ENCODE measurements around the gene PIK3AP1. TPM values are rescaled to one million over a fixed set of nuclear protein-coding genes. Genes with fewer than 3 reads are reported as not detected.

The PIK3AP1 gene
- total RNA-seq, 6 experiments from 2014 or later, result 36.2 to 197 (median 141) TPM

DNA sequence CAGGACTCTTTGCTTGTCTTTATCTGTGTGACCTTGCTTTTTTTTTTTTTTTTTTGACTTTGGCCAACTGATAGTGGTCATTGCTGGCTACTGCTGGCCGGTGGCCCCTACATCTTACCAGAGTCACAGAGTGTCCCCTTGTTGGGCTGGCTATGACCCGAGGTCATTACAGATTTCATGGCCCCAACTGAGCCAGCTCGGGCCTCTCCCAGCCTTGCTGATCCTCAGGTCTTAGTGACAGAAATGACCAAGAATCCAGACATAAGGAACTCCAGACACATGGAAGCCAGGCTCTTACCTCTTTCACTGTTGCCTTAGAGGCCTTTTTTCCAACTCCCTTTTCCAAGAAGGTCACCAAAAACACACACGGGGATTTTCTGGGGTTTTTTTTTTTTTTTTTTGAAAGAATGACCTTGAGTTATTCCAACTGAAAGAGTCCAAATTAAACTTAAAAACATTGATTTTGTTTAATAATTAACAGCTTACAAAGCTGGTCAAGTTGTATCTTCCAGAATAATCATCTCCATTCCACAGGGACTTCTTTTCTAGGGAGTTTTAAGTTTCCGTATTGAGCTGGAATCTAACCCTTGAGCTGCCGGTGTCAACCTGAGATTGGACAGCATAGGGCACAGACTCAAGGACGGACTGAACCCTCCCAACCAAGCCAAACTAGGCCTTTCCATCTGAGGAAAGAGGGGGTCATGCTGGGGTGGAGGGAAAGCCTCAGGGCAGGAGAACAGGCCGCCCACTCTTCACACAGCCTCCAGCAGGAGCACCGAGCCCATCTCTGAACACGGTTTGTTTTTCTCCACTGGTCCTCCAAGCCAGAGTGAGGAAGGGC lies 43.8 kb downstream of the PIK3AP1 start:
- intact Hi-C loops (cut with DNase I), result no loop called here
- DNase-seq (peak in 2 of 3 donors; percentile 71 to 80), ATAC-seq (peak; percentile 41 to 77 (median 60))
- no peaks in the 10 kb centered on the region for H3K36me3 ChIP-seq
- peak overlapping the region in 2 of 3 donors; percentile 2 to 4 for H3K4me3 ChIP-seq
- no peaks in the 10 kb centered on the region for H3K27me3 ChIP-seq
- no peak for TF ChIP-seq POLR2A (IDR thresholded peaks at IDR 0.05)
- no peaks in the 10 kb centered on the region for H3K9me3 ChIP-seq
- peaks cover 0 to 68% (median 32%) of the 10 kb centered on the region in 4 donors for H3K4me1 ChIP-seq
- 22% methylated on average over 7 of the region's 10 CpGs for WGBS (ENCODE audit: insufficient coverage, low coverage, low lambda C conversion rate, missing lambda C conversion rate)
- peak overlapping the region; percentile 91 to 95 (median 94) for H3K27ac ChIP-seq

GRCh38 chr10:96675846-96676245 lies 44.5 kb downstream of the PIK3AP1 start:
- ATAC-seq, result peak in 3 of 4 donors; percentile 43 to 73 (median 50)
- 19% methylated on average over 2 of the region's 3 CpGs for WGBS (ENCODE audit: insufficient coverage, low coverage, low lambda C conversion rate, missing lambda C conversion rate)

DNA sequence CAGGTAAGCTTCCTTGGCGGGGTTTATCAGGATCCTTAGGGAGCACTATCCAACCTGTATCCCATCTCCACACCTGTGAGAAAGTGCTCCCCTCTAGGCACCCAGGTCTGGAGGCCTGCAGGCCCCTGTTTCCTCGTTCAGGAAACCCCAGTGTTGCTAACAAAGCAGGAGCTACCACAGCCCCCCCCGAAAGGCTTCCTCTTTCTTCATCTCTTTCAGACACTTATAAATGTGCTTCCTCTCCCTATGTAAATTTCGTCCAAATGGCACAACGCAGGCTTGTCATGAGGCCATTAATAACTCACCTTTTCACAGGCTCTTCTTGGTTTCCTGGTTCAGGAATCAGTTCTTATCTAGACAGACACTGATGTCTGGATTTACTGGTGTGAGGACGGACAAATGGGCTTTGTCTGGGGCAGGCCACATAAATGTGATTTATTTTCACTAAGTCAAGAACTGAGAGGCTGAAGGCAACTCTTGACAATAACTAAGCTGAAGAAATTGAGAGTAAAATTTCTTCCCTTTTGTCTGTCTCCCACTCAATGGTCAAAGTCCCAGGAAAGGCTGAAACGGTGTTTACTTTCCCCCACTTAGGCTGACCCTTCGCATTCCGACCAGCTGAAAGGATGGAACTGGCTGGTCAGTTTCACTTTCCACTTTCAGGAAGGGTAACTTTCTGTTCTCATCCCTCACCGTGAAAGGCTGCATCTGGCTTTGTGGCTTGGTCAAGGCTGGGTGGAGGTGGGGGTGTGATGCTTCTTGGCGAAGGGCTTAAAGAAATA lies 46.8 kb downstream of the PIK3AP1 start:
- Histone ChIP-seq H3K27me3 (no peaks in the 10 kb centered on the region), H3K9me3 (no peaks in the 10 kb centered on the region), H3K36me3 (no peaks in the 10 kb centered on the region), H3K27ac (peak overlapping the region; percentile 91 to 95 (median 94)), H3K4me1 (peaks cover 0 to 82% (median 39%) of the 10 kb centered on the region in 4 donors), H3K4me3 (peak overlapping the region in 2 of 3 donors; percentile 5 to 27)
- intact Hi-C loops (cut with DNase I), result no loop called here
- TF ChIP-seq POLR2A (IDR thresholded peaks at IDR 0.05) (no peak), CTCF (IDR thresholded peaks at IDR 0.05) (no peak)
- ATAC-seq, result peak; percentile 40 to 61 (median 46)
- 6% methylated on average over 9 of the region's 11 CpGs for WGBS (ENCODE audit: insufficient coverage, low coverage, low lambda C conversion rate, missing lambda C conversion rate)
- DNase-seq, result peak; percentile 59 to 71 (median 62)

More at GRCh38 chr10:96675846-96676245, 44.5 kb downstream of the PIK3AP1 start:
- Histone ChIP-seq H3K27ac (peak overlapping the region; percentile 91 to 95 (median 94)), H3K9me3 (no peaks in the 10 kb centered on the region), H3K36me3 (no peaks in the 10 kb centered on the region), H3K4me3 (no peak overlapping the region), H3K27me3 (no peaks in the 10 kb centered on the region), H3K4me1 (peaks cover 0 to 74% (median 35%) of the 10 kb centered on the region in 4 donors)
- TF ChIP-seq CTCF (IDR thresholded peaks at IDR 0.05), result no peak
- no peak for TF ChIP-seq POLR2A (IDR thresholded peaks at IDR 0.05)
- intact Hi-C loops (cut with DNase I), result no loop called here
- DNase-seq, result peak; percentile 55 to 90 (median 82)

- no peaks in the 10 kb centered on the region for H3K9me3 ChIP-seq
- peaks cover 0 to 73% (median 35%) of the 10 kb centered on the region in 4 donors for H3K4me1 ChIP-seq
- no peaks in the 10 kb centered on the region for H3K36me3 ChIP-seq
- intact Hi-C loops (cut with DNase I), result no loop called here
- DNase-seq (no peak), ATAC-seq (no peak)
- H3K4me3 ChIP-seq, result peak overlapping the region in 1 of 3 donors; percentile 17
- peak overlapping the region; percentile 91 to 95 (median 94) for H3K27ac ChIP-seq
- no peaks in the 10 kb centered on the region for H3K27me3 ChIP-seq
- 70% methylated on average over 3 of the region's 4 CpGs for WGBS (ENCODE audit: insufficient coverage, low coverage, low lambda C conversion rate, missing lambda C conversion rate)
- TF ChIP-seq CTCF (IDR thresholded peaks at IDR 0.05) (no peak), POLR2A (IDR thresholded peaks at IDR 0.05) (no peak)
Observed at GRCh38 chr10:96672481-96673175, 47.7 kb downstream of the PIK3AP1 start.

Data from right lobe of liver (tissue), 6 donors.